HL-60/S4 treated with retinoic acid at 250 ng/mL for 4 days and 3 days (cell line): ENCODE results near the gene SFXN5.

ENCODE experiments used
- in situ Hi-C: fragments of 300-500 bp; cut with MboI; formaldehyde crosslinking; loops from 2 replicates; pipeline ENCODE4 v1.7.0; 2022; ENCODE audit warnings: low sequenced_read_pairs

Gene SFXN5

GRCh38 chr2:72945450-72946019 is 126.0 kb downstream of the SFXN5 start:
- in situ Hi-C loops = no loop called here

- in situ Hi-C loops = no loop called here
These were observed 126.6 kb downstream of the SFXN5 start for GRCh38 chr2:72944804-72945449.

- in situ Hi-C loops = no loop called here
These were observed 127.7 kb downstream of the SFXN5 start for GRCh38 chr2:72943540-72944395.

DNA sequence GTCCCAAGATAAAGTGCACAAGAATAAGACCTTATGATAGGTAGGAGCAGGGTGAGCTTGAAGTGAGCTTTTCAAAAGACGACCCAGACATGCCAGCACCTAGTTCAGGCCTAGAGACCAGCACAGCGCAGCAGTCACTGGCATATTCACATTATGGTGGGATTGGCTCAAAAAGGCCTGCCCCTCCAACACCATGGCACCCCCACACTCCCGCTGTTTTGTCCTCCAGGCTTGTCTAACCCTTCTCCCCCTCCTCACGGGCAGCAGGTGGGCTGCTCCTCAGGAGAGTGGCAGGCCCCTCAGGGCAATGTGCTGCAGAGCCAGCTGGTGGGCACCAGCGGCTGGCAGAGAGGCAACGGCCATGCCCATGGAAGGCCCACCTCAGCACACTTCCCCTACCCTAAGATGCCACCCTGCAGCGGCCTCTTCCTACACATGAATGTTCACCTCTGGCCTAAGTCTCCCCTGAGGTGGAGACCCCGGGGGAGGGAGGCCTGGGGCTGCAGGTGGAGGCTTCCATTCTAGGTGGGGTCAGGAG is 128.6 kb downstream of the SFXN5 start:
- in situ Hi-C loops = no loop called here

- in situ Hi-C loops = no loop called here
These were observed 129.2 kb downstream of the SFXN5 start for GRCh38 chr2:72942293-72942692.

- in situ Hi-C loops = no loop called here
These were observed 130.7 kb downstream of the SFXN5 start for GRCh38 chr2:72940786-72941185.

DNA sequence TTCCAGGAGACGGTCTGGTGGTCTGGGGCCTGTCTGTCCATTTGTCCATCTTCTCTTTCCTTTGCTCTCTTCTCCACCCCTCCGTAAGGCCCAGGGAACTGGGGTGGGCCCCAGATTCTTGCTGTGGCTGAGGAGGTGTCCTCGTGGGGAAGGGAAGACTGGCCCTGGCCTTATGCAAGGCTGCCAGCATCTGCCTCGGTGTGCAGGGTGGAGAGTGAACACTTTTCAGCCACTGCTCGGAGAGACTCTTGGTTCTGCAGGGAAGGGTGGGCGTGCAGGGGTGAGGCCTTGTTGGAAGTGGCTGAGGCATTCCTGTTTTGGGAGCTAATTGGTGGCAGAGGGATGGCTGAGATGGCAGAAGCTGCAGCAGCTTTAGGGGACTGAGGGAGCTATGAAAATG is 131.2 kb downstream of the SFXN5 start:
- in situ Hi-C loops = no loop called here

DNA sequence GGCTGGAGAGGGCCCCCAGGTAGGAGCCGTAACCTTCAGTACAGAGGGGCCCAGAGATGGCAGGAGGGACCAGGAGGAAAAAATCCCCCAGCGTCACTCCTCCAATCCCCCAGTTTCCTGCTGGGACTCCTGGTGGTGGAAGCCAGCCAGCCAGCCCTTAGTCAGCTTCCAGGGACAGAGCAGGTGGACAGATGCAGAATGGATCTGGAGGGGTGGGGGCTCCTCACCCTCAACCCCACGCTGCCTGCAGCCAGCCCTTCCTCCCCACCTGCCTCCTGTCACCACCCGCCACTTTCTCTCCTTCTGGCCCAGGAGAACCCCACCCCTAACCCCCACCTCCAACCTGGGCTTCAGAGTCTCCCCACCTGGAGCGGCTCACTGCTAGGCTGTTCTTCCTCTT is 133.1 kb downstream of the SFXN5 start:
- in situ Hi-C loops = no loop called here

GRCh38 chr2:72937356-72937669 is 134.2 kb downstream of the SFXN5 start:
- in situ Hi-C loops = no loop called here

GRCh38 chr2:72936660-72937355 is 134.7 kb downstream of the SFXN5 start:
- in situ Hi-C loops = no loop called here

DNA sequence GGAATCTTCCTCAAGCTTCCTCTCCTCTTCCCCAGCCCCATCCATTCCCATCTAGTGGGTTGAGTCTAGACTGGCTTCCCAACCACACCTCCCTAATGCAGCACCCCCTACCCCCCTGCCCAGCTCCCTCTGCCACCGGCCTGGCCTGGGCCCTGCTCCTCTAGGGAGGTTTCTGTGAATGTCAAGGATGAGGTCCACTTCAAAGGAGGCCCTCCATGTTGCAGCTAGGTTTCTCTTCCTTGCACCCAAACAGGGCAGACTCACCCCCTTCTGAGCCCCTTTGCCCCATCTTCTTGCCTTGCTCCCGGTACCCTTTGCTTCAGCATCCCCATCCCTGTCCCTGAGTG is 135.9 kb downstream of the SFXN5 start:
- in situ Hi-C loops = no loop called here

GRCh38 chr2:72934683-72935610 is 136.6 kb downstream of the SFXN5 start:
- in situ Hi-C loops = no loop called here

- in situ Hi-C loops = no loop called here
These were observed 137.8 kb downstream of the SFXN5 start for GRCh38 chr2:72933646-72934151.

- in situ Hi-C loops = no loop called here
These were observed 138.3 kb downstream of the SFXN5 start for GRCh38 chr2:72933207-72933606.

DNA sequence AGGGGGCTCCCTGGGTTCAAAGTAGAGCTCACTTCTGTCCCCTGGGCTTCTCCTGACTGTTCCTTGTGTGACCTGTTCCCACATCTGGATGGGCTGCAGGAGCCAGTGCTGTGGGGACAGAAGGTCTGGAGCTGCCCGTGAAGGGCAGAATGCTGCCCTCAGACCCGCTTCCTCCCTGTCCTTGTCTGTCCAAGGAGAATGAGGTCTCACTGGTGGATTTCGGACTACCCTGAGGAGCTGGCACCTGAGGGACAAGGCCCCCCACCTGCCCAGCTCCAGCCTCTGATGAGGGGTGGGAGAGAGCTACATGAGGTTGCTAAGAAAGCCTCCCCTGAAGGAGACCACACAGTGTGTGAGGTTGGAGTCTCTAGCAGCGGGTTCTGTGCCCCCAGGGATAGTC is 138.7 kb downstream of the SFXN5 start:
- in situ Hi-C loops = no loop called here

DNA sequence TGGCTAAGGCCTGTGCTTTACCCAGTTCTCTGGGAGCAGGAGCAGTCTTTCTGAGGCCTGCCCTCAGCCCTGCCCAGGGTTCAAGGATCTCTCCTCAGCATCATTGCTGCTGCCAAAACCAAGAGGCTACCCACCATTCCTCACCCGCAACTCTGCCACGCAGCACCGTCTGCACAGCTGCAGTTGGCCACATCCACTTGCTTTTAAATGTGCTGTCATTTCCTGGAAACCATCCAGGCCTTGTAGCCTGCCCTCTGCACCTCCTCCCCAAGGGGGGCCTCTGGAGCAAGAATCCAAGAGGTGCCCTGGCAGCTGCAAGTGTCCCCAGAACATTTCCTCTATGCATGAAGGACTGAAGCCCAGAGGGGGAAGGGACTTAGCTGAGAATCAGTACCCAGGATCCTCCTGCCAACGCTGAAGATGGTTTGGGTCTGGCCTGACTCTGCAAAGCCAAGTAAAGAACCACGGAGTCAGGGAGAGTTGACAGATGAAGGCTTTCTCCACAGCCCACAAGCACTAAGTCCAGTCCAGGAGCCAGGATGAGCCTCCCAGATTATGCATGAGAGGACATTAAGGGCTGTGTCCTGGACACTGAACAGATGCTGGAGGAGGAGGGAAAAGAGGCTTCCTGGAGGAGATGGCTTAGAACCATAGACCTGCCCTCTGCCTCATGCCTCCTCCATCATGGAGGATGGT is 139.3 kb downstream of the SFXN5 start:
- in situ Hi-C loops = no loop called here

DNA sequence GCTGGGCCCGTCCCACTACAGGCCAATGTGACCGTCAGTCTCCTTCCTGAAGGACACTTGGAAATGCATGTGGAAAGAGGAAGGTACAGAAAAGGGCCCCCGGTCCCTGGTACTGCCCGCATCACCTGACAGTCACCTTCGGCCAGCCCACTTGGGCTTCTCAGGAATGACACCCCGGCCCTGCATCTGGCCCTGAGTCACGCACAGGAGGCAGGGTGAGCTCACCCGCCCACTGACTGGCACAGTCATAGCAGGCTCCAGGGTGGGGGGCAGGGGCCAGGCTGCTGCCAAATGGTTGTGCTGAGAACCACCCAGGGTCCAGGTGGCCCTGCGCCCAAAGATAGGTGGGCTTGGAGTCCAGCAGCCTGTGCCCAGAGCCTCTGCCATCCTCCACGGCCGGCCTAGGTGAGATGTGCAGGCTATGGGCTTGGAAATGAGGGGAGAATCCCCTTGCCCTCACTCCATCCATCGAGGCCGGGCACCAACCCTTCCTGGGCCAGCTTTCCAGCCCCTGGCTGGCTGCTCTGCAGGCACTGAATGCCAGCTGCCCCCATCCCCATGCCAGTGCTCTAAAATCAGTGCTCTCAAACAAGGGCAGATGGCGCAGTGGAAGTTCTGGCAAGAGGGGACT is 140.1 kb downstream of the SFXN5 start:
- in situ Hi-C loops = no loop called here

DNA sequence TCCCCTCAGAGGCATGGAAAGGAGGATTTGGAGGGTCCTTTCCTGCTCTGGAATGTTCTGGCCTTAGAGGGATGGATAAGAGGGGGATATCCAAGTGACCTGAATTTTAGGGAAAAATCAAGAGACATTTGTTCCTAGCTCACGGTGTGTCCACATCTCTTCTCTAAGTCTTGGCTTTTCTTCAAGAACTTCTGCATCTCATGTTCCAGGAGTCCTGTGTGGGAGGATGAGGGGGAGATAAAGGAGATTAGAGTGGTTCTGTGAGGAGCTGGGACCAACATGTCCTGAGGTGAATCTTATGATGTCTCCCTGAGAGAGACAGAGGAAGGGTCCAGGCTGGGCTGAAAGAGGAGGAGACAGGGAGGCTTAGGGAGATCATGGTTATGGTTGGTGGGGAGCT is 142.5 kb downstream of the SFXN5 start:
- in situ Hi-C loops = no loop called here
